Breast epithelium (tissue), 3 donors: ENCODE measurements around the gene KLHL24.

Experiments used
- POLR2A ChIP-seq: fragments of 450-650 bp; IDR thresholded peaks from one replicate; pipeline ENCODE4 v1.6.1; 2016; ENCODE audit warnings: antibody characterized with exemption, mild to moderate bottlenecking, moderate library complexity
- POLR2AphosphoS5 ChIP-seq, 3 donors: sonication (generic); formaldehyde crosslinking; IDR thresholded peaks; one replicate each; pipeline ENCODE4 v1.6.1; 2017; ENCODE audit warnings: antibody characterized with exemption in 3 of 3
- TF ChIP-seq, protein P1 (sequence below), 3 donors: fragments of 450-650 bp; IDR thresholded peaks; one replicate each; pipeline ENCODE4 v1.5.1; 2016 to 2017; ENCODE audit warnings: antibody characterized with exemption in 3 of 3, mild to moderate bottlenecking in 3 of 3, moderate library complexity in 3 of 3

GRCh38 chr3:183690402-183690995 is 55.1 kb downstream of the KLHL24 start:
- TF ChIP-seq, protein P1, sequence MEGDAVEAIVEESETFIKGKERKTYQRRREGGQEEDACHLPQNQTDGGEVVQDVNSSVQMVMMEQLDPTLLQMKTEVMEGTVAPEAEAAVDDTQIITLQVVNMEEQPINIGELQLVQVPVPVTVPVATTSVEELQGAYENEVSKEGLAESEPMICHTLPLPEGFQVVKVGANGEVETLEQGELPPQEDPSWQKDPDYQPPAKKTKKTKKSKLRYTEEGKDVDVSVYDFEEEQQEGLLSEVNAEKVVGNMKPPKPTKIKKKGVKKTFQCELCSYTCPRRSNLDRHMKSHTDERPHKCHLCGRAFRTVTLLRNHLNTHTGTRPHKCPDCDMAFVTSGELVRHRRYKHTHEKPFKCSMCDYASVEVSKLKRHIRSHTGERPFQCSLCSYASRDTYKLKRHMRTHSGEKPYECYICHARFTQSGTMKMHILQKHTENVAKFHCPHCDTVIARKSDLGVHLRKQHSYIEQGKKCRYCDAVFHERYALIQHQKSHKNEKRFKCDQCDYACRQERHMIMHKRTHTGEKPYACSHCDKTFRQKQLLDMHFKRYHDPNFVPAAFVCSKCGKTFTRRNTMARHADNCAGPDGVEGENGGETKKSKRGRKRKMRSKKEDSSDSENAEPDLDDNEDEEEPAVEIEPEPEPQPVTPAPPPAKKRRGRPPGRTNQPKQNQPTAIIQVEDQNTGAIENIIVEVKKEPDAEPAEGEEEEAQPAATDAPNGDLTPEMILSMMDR (IDR thresholded peaks at IDR 0.05): no peak
- TF ChIP-seq POLR2A (no peak), POLR2AphosphoS5 (IDR thresholded peaks at IDR 0.05) (no peak)
